HEK293T (cell line): ENCODE measurements around the gene PCDH10.

Experiments used
- CTCF ChIA-PET: fragments of 350-600 bp; formaldehyde crosslinking; extraction: SDS; loops from one replicate; lab custom pipeline; 2021; ENCODE audit warnings: antibody characterized with exemption, inconsistent platforms; lab: Yijun Ruan, JAX
- POLR2A ChIA-PET: fragments of 350-600 bp; formaldehyde crosslinking; extraction: SDS; loops from one replicate; lab custom pipeline; 2020; ENCODE audit warnings: antibody characterized with exemption, inconsistent platforms; lab: Yijun Ruan, JAX
- DNase-seq: peaks from one replicate; pipeline ENCODE4 v3.0.0; 2012; ENCODE audit warnings: mixed read lengths; ENCODE audit errors: extremely low spot score
- ARNT ChIP-seq: fragments of 450-650 bp; IDR thresholded peaks from 2 replicates; pipeline ENCODE4 v1.6.1; 2017; ENCODE audit warnings: mild to moderate bottlenecking
- BHLHE40 ChIP-seq: fragments of 450-650 bp; IDR thresholded peaks from 2 replicates; pipeline ENCODE4 v1.6.1; 2016; ENCODE audit warnings: mild to moderate bottlenecking, moderate library complexity, borderline replicate concordance
- CTBP1 ChIP-seq: fragments of 450-650 bp; IDR thresholded peaks from 2 replicates; pipeline ENCODE4 v1.6.1; 2016; ENCODE audit warnings: borderline replicate concordance
- ELF4 ChIP-seq: fragments of 450-650 bp; IDR thresholded peaks from 2 replicates; pipeline ENCODE4 v1.6.1; 2017; ENCODE audit warnings: antibody characterized with exemption
- FOXA1 ChIP-seq: fragments of 450-650 bp; IDR thresholded peaks from 2 replicates; pipeline ENCODE4 v1.6.1; 2016; ENCODE audit warnings: mild to moderate bottlenecking
- FOXK2 ChIP-seq: fragments of 450-650 bp; IDR thresholded peaks from 2 replicates; pipeline ENCODE4 v1.6.1; 2016; ENCODE audit warnings: mild to moderate bottlenecking
- FOXM1 ChIP-seq: fragments of 450-650 bp; IDR thresholded peaks from 2 replicates; pipeline ENCODE4 v1.6.1; 2017; ENCODE audit warnings: mild to moderate bottlenecking, borderline replicate concordance
- HDGF ChIP-seq: fragments of 450-650 bp; IDR thresholded peaks from 2 replicates; pipeline ENCODE4 v1.6.1; 2017; ENCODE audit warnings: antibody characterized with exemption, borderline replicate concordance
- L3MBTL2 ChIP-seq: fragments of 450-650 bp; conservative IDR thresholded peaks from 2 replicates; pipeline ENCODE4 v1.6.1; 2016; ENCODE audit warnings: mild to moderate bottlenecking
- LEF1 ChIP-seq: fragments of 450-650 bp; IDR thresholded peaks from 2 replicates; pipeline ENCODE4 v1.6.1; 2017; ENCODE audit warnings: mild to moderate bottlenecking, borderline replicate concordance
- NFRKB ChIP-seq: fragments of 450-650 bp; IDR thresholded peaks from 2 replicates; pipeline ENCODE4 v1.6.1; 2016; ENCODE audit warnings: mild to moderate bottlenecking, moderate library complexity
- SP1 ChIP-seq: fragments of 450-650 bp; IDR thresholded peaks from 2 replicates; pipeline ENCODE4 v1.6.1; 2017
- SUZ12 ChIP-seq: fragments of 450-650 bp; IDR thresholded peaks from 2 replicates; pipeline ENCODE4 v1.6.1; 2016; ENCODE audit warnings: mild to moderate bottlenecking
- TARDBP ChIP-seq: fragments of 450-650 bp; IDR thresholded peaks from 2 replicates; pipeline ENCODE4 v1.6.1; 2016
- ZNF384 ChIP-seq: fragments of 450-650 bp; IDR thresholded peaks from 2 replicates; pipeline ENCODE4 v1.6.1; 2016
- TF ChIP-seq, protein P1 (sequence below): fragments of 450-650 bp; IDR thresholded peaks from 2 replicates; pipeline ENCODE4 v1.6.1; 2016

The PCDH10 gene

DNA sequence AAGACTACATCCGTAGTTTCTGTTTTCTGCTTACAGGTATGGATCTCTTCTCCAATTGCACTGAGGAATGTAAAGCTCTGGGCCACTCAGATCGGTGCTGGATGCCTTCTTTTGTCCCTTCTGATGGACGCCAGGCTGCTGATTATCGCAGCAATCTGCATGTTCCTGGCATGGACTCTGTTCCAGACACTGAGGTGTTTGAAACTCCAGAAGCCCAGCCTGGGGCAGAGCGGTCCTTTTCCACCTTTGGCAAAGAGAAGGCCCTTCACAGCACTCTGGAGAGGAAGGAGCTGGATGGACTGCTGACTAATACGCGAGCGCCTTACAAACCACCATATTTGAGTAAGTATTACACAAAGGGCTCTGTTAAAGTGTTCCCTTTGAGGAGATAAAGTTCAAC, 13.8 kb downstream of the PCDH10 start:
- ChIA-PET POLR2A (no interaction called here), CTCF (interaction anchor here (1.0 kb wide), 1 partner anchor 8 kb away, joined by 5 read pairs; no protein-coding TSS in a partner anchor)
- TF ChIP-seq ELF4 (no peak), ARNT (no peak), L3MBTL2 (no peak), SUZ12 (no peak), BHLHE40 (no peak), NFRKB (no peak), FOXM1 (no peak), FOXK2 (no peak), CTBP1 (no peak), LEF1 (no peak), FOXA1 (no peak), ZNF384 (no peak), TARDBP (no peak), HDGF (no peak), SP1 (no peak)
- TF ChIP-seq, protein P1, sequence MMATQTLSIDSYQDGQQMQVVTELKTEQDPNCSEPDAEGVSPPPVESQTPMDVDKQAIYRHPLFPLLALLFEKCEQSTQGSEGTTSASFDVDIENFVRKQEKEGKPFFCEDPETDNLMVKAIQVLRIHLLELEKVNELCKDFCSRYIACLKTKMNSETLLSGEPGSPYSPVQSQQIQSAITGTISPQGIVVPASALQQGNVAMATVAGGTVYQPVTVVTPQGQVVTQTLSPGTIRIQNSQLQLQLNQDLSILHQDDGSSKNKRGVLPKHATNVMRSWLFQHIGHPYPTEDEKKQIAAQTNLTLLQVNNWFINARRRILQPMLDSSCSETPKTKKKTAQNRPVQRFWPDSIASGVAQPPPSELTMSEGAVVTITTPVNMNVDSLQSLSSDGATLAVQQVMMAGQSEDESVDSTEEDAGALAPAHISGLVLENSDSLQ, result no peak
- DNase-seq, result no peak

DNA sequence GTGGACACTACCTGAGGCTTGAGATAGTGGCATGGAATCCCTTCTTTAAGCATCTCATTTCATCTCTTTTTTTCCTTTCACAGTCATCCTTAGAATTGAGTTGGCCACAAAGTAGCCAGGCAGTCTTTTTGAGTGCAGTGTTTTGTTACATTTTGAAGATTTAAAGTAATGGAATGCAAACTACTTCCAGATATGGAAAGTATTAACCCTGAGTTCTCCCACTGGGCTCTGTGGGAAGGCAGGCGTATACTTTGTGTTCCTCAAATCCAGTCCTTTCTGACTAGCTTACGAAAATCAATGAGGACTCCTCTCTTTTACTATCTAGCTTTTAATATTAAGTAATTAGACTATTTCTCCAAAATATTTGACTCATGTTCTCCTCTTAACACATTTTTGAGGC, 29.9 kb downstream of the PCDH10 start:
- DNase-seq, result no peak
- TF ChIP-seq FOXK2 (no peak), SUZ12 (no peak), CTBP1 (no peak), LEF1 (no peak), BHLHE40 (no peak), ZNF384 (no peak), FOXA1 (no peak), SP1 (no peak), FOXM1 (no peak), NFRKB (no peak), ELF4 (no peak), HDGF (no peak), TARDBP (no peak), ARNT (no peak)
- TF ChIP-seq, protein P1, result no peak
- ChIA-PET CTCF (interaction anchor here (1.2 kb wide), 1 partner anchor 26 kb away, joined by 4 read pairs; no protein-coding TSS in a partner anchor), POLR2A (interaction anchor here (1.4 kb wide), 1 partner anchor 28 kb away, joined by 4 read pairs; no protein-coding TSS in a partner anchor)

GRCh38 chr4:133186210-133186609, 37.1 kb downstream of the PCDH10 start:
- CTCF ChIA-PET, result no interaction called here
- no peak for DNase-seq
- TF ChIP-seq FOXA1 (no peak), BHLHE40 (no peak), FOXK2 (no peak)
- TF ChIP-seq, protein P1, result no peak
- POLR2A ChIA-PET, result no interaction called here

DNA sequence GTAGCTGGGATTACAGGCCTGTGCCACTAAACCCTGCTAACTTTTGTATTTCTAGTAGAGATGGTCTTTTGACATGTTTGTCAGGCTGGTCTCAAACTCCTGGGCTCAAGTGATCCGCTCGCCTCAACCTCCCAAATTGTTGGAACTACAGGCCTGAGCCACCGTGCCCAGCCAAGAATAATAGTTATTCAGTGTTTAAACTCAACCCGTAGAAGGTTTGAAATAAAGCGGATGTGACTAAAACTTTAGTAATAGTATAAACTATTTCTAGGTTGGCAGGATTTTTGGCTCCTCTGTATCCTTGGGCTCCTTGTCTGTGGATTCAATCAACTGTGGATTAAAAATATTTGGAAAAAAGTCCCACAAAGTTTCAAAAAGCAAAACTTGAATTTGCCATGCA, 37.8 kb downstream of the PCDH10 start:
- POLR2A ChIA-PET, result no interaction called here
- CTCF ChIA-PET, result no interaction called here
- DNase-seq, result no peak
- TF ChIP-seq SP1 (no peak), HDGF (no peak), FOXA1 (no peak), CTBP1 (no peak), TARDBP (no peak), ELF4 (no peak), L3MBTL2 (no peak), ARNT (no peak), BHLHE40 (no peak), FOXK2 (no peak), ZNF384 (no peak), FOXM1 (no peak), LEF1 (no peak), SUZ12 (no peak), NFRKB (no peak)
- TF ChIP-seq, protein P1, result no peak

DNA sequence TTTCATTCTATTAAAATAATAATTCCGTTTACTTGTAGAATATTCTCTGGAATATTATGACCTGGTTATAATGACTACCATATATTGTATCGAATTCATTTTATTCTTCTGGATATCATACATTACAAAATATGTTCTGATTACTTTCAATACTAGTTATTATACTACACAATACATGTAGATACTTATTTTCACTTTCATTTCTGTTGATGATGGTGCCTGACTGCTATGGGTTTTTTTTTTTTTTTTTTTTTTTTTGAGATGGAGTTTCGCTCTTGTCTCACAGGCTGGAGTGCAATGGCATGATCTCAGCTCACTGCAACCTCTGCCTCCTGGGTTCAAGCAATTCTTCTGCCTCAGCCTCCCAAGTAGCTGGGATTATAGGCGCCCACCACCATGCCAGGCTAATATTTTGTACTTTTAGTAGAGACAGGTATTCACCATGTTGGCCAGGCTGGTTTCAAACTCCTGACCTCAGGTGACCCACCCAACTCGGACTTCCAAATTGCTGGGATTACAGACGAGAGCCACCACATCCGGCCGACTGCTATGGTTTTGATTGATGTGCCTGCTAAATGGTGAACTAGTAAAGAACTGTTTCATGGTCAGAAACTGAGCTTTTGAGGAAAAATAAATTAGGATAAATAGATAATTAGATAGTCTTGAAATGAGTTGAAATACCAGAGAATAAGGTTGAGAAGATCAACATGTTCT, 39.5 kb downstream of the PCDH10 start:
- no peak for TF ChIP-seq FOXK2
- no peak for TF ChIP-seq FOXA1
- no peak for TF ChIP-seq SUZ12
- TF ChIP-seq, protein P1, result peak; percentile 43; the same call in 1 of the 2 replicates
- 0 out of 2 replicates have a peak, but pooled peaks have one; percentile 35 for TF ChIP-seq ZNF384
- DNase-seq, result no peak
- CTCF ChIA-PET, result interaction anchor here (0.6 kb wide), 1 partner anchor 186 kb away, joined by 4 read pairs; no protein-coding TSS in a partner anchor
- POLR2A ChIA-PET, result no interaction called here
